Left ventricle myocardium superior (tissue), 1 donor: Measurements from ENCODE around the gene ZNF784. TPM values are rescaled to one million over a fixed set of nuclear protein-coding genes. Genes with fewer than 3 reads are reported as not detected.
"Not testable (repeated sequence)": the region's sequence is repeated elsewhere in the genome, so short reads cannot be mapped to it uniquely, and the experiment has no call there.

Experiments used
- ATAC-seq: fragments of 200-7000 bp; cut with Tn5 transposase; one replicate; pipeline ENCODE4 v1.9.1; 2020; ENCODE audit warnings: mild to moderate bottlenecking, moderate library complexity
- DNase-seq: peaks from one replicate; pipeline ENCODE4 v3.0.0-alpha.2; 2020
- intact Hi-C: fragments of 100-400 bp; cut with micrococcal nuclease; formaldehyde crosslinking; loops from one replicate; pipeline ENCODE4 v1.11.0; 2022
- total RNA-seq: library from RNA; stranded (reverse); fragmentation: NEBNext Ultra II Directional; extraction: Animal tissue kit (Norgen Biotek cat#: 25700); gene quantifications from one replicate; pipeline ENCODE4 v1.2.1, GENCODE V29; 2021
- donor health status: DM: no; HTN: yes; CAD: no; lungs with severe emphysema.

ZNF784 gene
- total RNA-seq, 1 donor from 2014 or later = 13.4 TPM

DNA sequence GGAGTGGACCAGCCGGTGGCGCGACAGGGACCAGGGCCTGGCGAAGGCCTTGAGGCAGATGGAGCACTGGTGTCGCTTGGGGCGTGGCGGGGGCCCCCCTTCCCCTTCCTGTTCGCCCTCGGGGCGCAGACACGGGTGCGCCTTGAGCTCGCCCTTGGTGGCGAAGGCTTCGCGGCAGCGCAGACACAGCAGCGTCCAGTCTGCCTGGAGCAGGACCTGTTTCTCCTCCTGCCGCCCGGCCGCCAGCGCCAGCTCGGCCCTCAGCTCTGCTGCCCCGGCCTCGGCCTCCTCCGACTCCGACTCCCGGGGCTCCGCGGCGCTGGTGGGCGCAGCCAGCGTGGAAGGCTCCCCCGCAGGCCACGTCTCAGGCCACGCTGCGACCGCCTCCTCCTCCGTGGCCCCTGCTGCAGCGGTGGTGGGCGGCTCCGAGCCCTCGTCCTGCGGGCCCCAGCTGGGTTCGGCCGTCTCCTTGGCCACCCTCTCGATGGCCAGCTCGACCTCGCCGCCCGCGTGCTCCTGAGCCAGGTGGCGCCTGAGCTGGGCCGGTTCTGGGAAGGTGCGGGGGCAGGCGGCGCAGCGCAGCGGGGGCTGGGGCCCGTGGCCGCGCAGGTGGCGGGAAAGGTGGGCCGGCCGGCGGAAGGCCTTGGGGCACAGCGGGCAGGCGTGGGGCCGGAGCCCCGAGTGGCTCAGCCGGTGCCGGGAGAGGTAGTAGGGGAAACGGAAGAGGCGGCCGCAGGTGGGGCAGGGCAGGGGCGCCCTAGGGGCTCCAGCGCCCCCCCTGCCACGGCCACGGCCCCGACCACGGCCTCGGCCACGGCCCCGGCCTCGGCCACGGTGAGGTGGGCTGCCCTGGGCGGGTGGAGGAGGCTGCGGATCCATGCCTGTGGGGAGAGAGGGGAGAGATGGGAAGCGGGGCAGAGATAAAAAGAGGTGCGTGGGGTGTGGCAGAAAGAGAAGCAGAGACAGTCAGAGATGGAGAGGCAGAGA is 45.3 kb downstream of the ZNF784 start:
- DNase-seq (peak; percentile 33), ATAC-seq (no peak)
- intact Hi-C loops = no loop called here

DNA sequence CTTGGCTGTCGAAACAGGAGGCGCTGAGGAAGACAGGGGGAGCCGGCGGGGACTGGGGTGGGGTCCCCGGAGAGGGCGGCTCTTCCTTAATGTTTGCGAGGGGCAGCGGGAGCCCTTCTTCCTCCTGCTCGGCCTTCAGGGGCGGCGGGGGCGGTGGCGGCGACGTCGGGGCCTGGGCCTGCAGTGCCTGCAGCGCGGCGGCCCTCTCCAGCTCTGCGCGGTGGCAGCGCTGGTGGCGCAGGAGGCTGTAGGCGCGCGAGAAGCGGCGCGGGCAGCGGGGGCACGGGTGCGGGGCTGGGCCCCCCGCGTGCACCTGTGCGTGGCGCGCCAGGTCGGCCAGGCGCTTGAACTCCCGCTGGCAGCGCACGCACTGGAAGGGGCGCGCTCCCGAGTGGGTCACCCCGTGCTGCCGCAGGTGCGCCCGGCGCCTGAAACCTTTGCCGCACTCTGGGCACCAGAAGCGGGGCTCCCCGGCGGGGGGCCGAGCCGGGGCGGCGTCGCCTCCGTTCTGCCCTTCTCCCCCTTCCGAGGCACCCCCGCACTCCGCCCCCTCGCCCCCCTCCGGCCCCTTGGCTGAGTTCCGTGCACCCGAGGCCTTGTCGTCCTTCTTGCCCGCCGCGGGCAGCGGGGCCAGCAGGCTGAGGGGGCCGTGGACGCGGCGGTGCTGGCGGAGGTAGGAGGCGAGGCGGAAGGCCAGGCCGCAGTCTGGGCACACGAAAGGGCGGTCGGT is 46.2 kb downstream of the ZNF784 start:
- intact Hi-C loops = no loop called here
- DNase-seq = no peak

DNA sequence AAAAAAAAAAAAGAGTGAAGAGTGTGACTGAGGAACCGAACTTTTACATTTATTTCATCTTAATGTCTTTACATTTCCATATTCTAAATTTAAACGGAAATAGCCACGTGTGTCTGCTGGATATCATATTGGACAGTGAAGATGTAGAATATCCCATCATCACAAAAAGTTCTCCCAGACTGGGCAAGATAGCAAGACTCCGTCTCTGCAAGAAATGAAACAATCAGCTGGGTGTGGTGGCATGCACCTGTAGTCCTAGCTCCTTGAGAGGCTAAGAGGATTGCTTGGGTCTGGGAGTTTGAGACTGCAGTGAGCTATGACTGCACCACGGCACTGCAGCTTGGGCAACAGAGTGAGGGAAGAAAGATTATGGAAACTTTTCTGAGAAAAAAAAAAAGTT is 47.6 kb downstream of the ZNF784 start:
- intact Hi-C loops = no loop called here
- no peak for ATAC-seq
- no peak for DNase-seq

More for the DNA sequence above, 46.2 kb downstream of the ZNF784 start:
- ATAC-seq = no peak

DNA sequence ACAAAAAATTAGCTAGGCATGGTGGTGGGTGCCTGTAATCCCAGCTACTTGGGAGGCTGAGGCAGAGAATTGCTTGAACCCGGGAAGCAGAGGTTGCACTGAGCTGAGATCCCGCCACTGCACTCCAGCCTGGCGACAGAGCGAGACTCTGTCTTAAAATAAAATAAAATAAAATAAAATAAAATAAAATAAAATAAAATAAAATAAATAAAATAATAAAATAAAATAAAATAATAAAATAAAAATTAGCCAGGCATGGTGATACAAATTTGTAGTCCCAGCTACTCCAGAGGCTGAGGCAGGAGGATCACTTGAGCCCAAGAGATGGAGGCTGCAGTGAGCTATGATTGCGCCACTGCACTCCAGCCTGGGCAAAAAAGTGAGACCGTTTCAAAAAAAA is 50.4 kb downstream of the ZNF784 start:
- intact Hi-C loops, DNase-seq, ATAC-seq: not testable (repeated sequence)

Other genes starting within 250 kb of the ZNF784 start
- not detected for gene TMEM190, start 247.7 kb downstream of the ZNF784 start, total RNA-seq
- 0.25 TPM for gene TMEM238, start 240.3 kb downstream of the ZNF784 start, total RNA-seq
- 557 TPM for gene RPL28, start 238.6 kb downstream of the ZNF784 start, total RNA-seq
- gene UBE2S, start 216.8 kb downstream of the ZNF784 start, total RNA-seq = 24.5 TPM
- not detected for gene SHISA7, start 181.3 kb downstream of the ZNF784 start, total RNA-seq
- 58.5 TPM for gene ISOC2, start 162.9 kb downstream of the ZNF784 start, total RNA-seq
- not detected for gene C19orf85, start 159.8 kb downstream of the ZNF784 start, total RNA-seq
- gene ZNF628, start 147.9 kb downstream of the ZNF784 start, total RNA-seq = 6.4 TPM
- 6.0 TPM for gene NAT14, start 139.4 kb downstream of the ZNF784 start, total RNA-seq
- 2.7 TPM for gene SSC5D, start 136.1 kb downstream of the ZNF784 start, total RNA-seq
- 15.2 TPM for gene SBK2, start 87.4 kb downstream of the ZNF784 start, total RNA-seq
- gene SBK3, start 79.0 kb downstream of the ZNF784 start, total RNA-seq = 16.6 TPM
- 14.7 TPM for gene ZNF579, start 43.7 kb downstream of the ZNF784 start, total RNA-seq
- gene FIZ1, start 25.0 kb downstream of the ZNF784 start, total RNA-seq = 16.3 TPM
- 17.0 TPM for gene ZNF524, start 24.3 kb downstream of the ZNF784 start, total RNA-seq
- gene ZNF865, start 18.9 kb downstream of the ZNF784 start, total RNA-seq = 21.8 TPM
- gene ZNF580, start 16.4 kb upstream of the ZNF784 start, total RNA-seq = 12.3 TPM
- gene ZNF581, start 19.1 kb upstream of the ZNF784 start, total RNA-seq = 9.4 TPM
- gene CCDC106, start 23.6 kb upstream of the ZNF784 start, total RNA-seq = 16.8 TPM
- 79.9 TPM for gene U2AF2, start 30.5 kb upstream of the ZNF784 start, total RNA-seq
- 250 TPM for gene EPN1, start 50.7 kb upstream of the ZNF784 start, total RNA-seq
- not detected for gene NLRP9, start 113.8 kb upstream of the ZNF784 start, total RNA-seq
- not detected for gene RFPL4A, start 134.5 kb upstream of the ZNF784 start, total RNA-seq
- not detected for gene RFPL4AL1, start 144.6 kb upstream of the ZNF784 start, total RNA-seq
- gene NLRP11, start 207.4 kb upstream of the ZNF784 start, total RNA-seq = not detected
- not detected for gene NLRP4, start 212.0 kb upstream of the ZNF784 start, total RNA-seq